OCI-LY1 (cell line): ENCODE results near the gene SLC26A9.

Source experiments
- EZH2 ChIP-seq: fragments of 200-600 bp; sonication (generic), shearing (Covaris generic); IDR thresholded peaks from 2 replicates; pipeline ENCODE4 v1.8.0; 2017; ENCODE audit warnings: borderline replicate concordance, mixed run types, mild to moderate bottlenecking, antibody characterized with exemption, low read length, moderate library complexity, mixed read lengths
- TF ChIP-seq, protein P1 (sequence below): fragments of 200-600 bp; sonication (generic), shearing (Covaris generic); IDR thresholded peaks from 2 replicates; pipeline ENCODE4 v1.5.1; 2017; ENCODE audit warnings: mild to moderate bottlenecking, antibody characterized with exemption, low read length, moderate library complexity, mixed read lengths

DNA sequence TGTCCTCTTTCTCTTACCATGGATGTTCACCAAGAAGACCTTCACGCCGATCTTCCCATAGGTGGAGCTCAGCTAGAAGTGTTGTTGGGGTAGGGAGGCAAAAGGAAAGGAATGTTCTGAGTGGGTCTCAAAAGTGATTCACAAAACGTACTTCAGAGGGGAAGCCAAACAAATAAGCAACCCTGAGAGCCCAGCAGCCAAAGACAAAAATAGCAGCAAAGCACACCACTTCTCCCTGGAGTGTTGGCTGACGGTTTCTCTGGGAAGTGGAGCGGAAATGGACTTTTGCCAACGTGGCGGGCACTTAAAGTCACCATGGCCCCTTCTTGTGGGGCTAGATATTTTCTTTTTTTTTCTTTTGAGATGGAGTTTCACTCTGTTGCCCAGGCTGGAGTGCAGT, 23.1 kb downstream of the SLC26A9 start:
- TF ChIP-seq, protein P1, sequence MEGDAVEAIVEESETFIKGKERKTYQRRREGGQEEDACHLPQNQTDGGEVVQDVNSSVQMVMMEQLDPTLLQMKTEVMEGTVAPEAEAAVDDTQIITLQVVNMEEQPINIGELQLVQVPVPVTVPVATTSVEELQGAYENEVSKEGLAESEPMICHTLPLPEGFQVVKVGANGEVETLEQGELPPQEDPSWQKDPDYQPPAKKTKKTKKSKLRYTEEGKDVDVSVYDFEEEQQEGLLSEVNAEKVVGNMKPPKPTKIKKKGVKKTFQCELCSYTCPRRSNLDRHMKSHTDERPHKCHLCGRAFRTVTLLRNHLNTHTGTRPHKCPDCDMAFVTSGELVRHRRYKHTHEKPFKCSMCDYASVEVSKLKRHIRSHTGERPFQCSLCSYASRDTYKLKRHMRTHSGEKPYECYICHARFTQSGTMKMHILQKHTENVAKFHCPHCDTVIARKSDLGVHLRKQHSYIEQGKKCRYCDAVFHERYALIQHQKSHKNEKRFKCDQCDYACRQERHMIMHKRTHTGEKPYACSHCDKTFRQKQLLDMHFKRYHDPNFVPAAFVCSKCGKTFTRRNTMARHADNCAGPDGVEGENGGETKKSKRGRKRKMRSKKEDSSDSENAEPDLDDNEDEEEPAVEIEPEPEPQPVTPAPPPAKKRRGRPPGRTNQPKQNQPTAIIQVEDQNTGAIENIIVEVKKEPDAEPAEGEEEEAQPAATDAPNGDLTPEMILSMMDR: no peak
- TF ChIP-seq EZH2: no peak
